Measurements from ENCODE around the gene DOCK6.
"Not testable (repeated sequence)": the region's sequence is repeated elsewhere in the genome, so short reads cannot be mapped to it uniquely, and the experiment has no call there.

The DOCK6 gene

DNA sequence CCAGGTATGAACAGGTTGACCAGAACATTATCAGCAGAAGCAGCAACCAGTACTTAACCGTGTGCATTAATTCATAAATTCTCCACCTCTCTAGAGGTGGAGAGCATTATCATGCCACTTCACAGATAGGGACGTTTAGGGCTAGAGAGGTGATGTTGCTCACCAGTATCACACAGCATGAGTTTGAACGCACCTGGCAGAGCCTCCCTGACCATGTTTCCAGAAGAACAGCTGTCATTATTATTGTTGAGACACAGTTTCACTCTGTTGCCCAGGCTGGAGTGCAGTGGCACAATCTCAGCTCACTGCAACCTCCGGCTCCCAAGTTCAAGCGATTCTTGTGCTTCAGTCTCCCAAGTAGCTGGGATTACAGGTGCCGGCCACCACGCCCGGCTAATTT, 71.8 kb downstream of the DOCK6 start:
- no peak for TF ChIP-seq PPARA (CRISPR knock-in tag; IDR thresholded peaks at IDR 0.05; ENCODE audit: borderline replicate concordance)
- TF ChIP-seq, protein P1, sequence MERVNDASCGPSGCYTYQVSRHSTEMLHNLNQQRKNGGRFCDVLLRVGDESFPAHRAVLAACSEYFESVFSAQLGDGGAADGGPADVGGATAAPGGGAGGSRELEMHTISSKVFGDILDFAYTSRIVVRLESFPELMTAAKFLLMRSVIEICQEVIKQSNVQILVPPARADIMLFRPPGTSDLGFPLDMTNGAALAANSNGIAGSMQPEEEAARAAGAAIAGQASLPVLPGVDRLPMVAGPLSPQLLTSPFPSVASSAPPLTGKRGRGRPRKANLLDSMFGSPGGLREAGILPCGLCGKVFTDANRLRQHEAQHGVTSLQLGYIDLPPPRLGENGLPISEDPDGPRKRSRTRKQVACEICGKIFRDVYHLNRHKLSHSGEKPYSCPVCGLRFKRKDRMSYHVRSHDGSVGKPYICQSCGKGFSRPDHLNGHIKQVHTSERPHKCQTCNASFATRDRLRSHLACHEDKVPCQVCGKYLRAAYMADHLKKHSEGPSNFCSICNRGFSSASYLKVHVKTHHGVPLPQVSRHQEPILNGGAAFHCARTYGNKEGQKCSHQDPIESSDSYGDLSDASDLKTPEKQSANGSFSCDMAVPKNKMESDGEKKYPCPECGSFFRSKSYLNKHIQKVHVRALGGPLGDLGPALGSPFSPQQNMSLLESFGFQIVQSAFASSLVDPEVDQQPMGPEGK (CRISPR knock-in tag; IDR thresholded peaks at IDR 0.05; ENCODE audit: borderline replicate concordance) = no peak
- TF ChIP-seq, protein P2, sequence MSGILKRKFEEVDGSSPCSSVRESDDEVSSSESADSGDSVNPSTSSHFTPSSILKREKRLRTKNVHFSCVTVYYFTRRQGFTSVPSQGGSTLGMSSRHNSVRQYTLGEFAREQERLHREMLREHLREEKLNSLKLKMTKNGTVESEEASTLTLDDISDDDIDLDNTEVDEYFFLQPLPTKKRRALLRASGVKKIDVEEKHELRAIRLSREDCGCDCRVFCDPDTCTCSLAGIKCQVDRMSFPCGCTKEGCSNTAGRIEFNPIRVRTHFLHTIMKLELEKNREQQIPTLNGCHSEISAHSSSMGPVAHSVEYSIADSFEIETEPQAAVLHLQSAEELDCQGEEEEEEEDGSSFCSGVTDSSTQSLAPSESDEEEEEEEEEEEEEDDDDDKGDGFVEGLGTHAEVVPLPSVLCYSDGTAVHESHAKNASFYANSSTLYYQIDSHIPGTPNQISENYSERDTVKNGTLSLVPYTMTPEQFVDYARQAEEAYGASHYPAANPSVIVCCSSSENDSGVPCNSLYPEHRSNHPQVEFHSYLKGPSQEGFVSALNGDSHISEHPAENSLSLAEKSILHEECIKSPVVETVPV (CRISPR knock-in tag; IDR thresholded peaks at IDR 0.05) = no peak
- TF ChIP-seq ZNF565 (CRISPR knock-in tag; conservative IDR thresholded peaks at IDR 0.05; ENCODE audit: low read depth) = no peak
- TF ChIP-seq ZFP30 (CRISPR knock-in tag; IDR thresholded peaks at IDR 0.05) = no peak
- no peak for TF ChIP-seq RARB (CRISPR knock-in tag; IDR thresholded peaks at IDR 0.05)
- no peak for TF ChIP-seq SNAI2 (CRISPR knock-in tag; IDR thresholded peaks at IDR 0.05)
- TF ChIP-seq, protein P3, sequence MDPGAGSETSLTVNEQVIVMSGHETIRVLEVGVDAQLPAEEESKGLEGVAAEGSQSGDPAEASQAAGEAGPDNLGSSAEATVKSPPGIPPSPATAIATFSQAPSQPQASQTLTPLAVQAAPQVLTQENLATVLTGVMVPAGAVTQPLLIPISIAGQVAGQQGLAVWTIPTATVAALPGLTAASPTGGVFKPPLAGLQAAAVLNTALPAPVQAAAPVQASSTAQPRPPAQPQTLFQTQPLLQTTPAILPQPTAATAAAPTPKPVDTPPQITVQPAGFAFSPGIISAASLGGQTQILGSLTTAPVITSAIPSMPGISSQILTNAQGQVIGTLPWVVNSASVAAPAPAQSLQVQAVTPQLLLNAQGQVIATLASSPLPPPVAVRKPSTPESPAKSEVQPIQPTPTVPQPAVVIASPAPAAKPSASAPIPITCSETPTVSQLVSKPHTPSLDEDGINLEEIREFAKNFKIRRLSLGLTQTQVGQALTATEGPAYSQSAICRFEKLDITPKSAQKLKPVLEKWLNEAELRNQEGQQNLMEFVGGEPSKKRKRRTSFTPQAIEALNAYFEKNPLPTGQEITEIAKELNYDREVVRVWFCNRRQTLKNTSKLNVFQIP (CRISPR knock-in tag; IDR thresholded peaks at IDR 0.05; ENCODE audit: borderline replicate concordance, low read depth) = no peak
- no peak for TF ChIP-seq OSR1 (CRISPR knock-in tag; IDR thresholded peaks at IDR 0.05)
- TF ChIP-seq ISL1 (CRISPR knock-in tag; IDR thresholded peaks at IDR 0.05) = no peak
- no peak for TF ChIP-seq BACH2 (CRISPR knock-in tag; IDR thresholded peaks at IDR 0.05; ENCODE audit: borderline replicate concordance)
- TF ChIP-seq ESRRG (CRISPR knock-in tag; IDR thresholded peaks at IDR 0.05) = no peak
- no peak for TF ChIP-seq TOX (CRISPR knock-in tag; IDR thresholded peaks at IDR 0.05; ENCODE audit: borderline replicate concordance)
- TF ChIP-seq ARNTL (CRISPR knock-in tag; IDR thresholded peaks at IDR 0.05; ENCODE audit: borderline replicate concordance, low read depth) = no peak
- no peak for TF ChIP-seq ZFP3 (CRISPR knock-in tag; IDR thresholded peaks at IDR 0.05)
- TF ChIP-seq GLIS3 (CRISPR knock-in tag; IDR thresholded peaks at IDR 0.05) = no peak
- no peak for TF ChIP-seq ZC3H10 (CRISPR knock-in tag; IDR thresholded peaks at IDR 0.05)
- TF ChIP-seq ZNF8 (CRISPR knock-in tag; IDR thresholded peaks at IDR 0.05) = no peak
- no peak for ATAC-seq

DNA sequence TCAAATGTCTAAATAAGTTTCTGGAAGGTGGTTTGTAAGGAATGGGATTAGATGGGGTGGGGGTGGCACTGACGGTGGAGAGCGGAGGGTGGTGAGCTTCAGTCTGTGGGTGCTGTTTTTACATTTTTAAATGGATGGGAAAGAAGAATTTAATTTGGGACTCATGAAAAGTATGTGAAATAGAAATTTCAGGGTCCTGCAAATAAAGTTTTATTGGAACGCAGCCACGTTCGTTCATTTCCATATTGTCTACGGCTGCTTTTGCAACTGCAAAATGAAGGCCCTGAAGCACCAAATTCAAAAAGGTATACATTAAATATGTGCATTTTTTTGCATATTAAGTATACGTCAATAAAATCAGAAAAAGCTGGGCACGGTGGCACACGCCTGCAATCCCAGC, 74.9 kb downstream of the DOCK6 start:
- TF ChIP-seq ISL1 (CRISPR knock-in tag; IDR thresholded peaks at IDR 0.05) = no peak
- ATAC-seq = no peak

DNA sequence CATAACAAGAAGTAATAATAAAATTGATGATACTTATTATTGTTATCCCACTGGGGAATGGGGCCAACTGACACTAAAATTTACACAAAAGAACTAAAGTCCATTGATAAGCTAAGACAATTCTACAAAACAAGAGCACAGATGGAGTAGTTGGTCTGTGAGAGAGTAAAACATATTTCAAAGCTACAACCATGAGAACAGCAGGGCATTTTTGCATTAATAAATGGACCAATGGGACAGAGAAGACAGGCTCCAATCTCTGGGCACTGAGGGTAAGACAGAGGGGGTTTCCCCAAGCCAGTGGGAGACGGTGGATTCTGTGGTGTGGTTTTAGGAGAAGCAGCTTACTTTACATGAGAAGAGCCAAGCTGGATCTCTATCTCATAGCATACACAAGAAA, 79.3 kb downstream of the DOCK6 start:
- ATAC-seq = no peak
- TF ChIP-seq ARNTL (CRISPR knock-in tag; IDR thresholded peaks at IDR 0.05; ENCODE audit: borderline replicate concordance, low read depth) = no peak
- no peak for TF ChIP-seq TOX (CRISPR knock-in tag; IDR thresholded peaks at IDR 0.05; ENCODE audit: borderline replicate concordance)
- TF ChIP-seq ZNF70 (CRISPR knock-in tag; IDR thresholded peaks at IDR 0.05) = no peak

DNA sequence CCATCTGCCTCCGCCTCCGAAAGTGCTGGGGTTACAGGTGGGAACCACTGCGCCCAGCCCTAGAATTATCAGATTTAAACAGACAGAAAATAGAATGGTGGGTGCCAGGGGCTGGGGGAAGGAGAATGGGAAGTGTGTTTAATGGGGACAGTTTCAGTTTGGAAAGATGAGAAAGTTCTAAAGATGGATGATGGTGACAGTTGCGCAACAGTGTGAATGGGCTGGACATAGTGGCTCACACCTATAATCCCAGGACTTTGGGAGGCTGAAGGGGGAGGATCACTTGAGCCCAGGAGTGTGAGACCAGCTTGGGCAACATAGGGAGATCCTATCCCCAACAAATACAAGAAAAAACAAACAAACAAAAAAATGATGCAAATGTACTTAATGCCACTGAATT, 80.8 kb downstream of the DOCK6 start:
- no peak for ATAC-seq

DNA sequence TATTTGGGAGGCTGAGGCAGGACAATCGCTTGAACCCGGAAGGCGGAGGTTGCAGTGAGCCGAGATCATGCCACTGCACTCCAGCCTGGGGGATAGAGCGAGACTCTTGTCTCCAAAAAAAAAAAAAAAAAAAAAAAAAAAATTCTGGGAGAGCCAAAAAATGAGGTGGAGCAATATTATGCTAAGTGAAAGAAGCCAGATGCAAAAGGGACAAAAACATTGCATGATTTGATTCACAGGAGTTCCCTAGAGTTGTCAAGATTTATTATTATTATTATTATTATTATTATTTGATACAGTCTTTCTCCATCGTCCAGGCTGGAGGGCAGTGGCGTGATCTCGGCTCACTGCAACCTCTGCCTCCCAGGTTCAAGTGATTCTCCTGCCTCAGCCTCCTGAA, 81.3 kb downstream of the DOCK6 start:
- ATAC-seq = not testable (repeated sequence)

More for the DNA sequence above, 80.8 kb downstream of the DOCK6 start:
- TF ChIP-seq ISL1 (CRISPR knock-in tag; IDR thresholded peaks at IDR 0.05) (no peak), OSR1 (CRISPR knock-in tag; IDR thresholded peaks at IDR 0.05) (no peak), BACH2 (CRISPR knock-in tag; IDR thresholded peaks at IDR 0.05; ENCODE audit: borderline replicate concordance) (no peak), ZNF8 (CRISPR knock-in tag; IDR thresholded peaks at IDR 0.05) (no peak), ZNF70 (CRISPR knock-in tag; IDR thresholded peaks at IDR 0.05) (no peak)
- TF ChIP-seq, protein P2 (CRISPR knock-in tag; IDR thresholded peaks at IDR 0.05) = no peak

DNA sequence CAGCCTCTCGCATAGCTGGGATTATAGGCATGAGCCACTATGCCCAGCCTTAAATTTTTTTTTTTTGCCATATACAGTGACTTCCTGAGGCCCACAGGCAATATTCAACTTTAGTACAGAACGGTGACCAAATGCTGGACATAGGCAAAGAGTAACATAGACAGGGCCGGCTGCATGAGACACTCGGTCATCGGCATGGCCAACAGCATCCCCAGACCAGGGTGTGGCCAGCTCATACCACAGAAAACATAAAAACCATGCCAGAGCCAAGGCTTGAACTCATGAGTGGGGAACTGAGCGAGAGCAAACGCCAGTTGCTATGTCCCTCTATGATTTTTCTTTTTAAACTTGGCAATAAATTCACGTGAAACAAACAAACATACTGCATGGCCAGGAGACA, 82.0 kb downstream of the DOCK6 start:
- ATAC-seq = no peak
- TF ChIP-seq ISL1 (CRISPR knock-in tag; IDR thresholded peaks at IDR 0.05) = no peak
- TF ChIP-seq TCF4 (CRISPR knock-in tag; IDR thresholded peaks at IDR 0.05; ENCODE audit: borderline replicate concordance) = no peak
- no peak for TF ChIP-seq ZFP30 (CRISPR knock-in tag; IDR thresholded peaks at IDR 0.05)
- TF ChIP-seq, protein P2 (CRISPR knock-in tag; IDR thresholded peaks at IDR 0.05) = no peak
- TF ChIP-seq ZNF70 (CRISPR knock-in tag; IDR thresholded peaks at IDR 0.05) = no peak
- no peak for TF ChIP-seq PPARA (CRISPR knock-in tag; IDR thresholded peaks at IDR 0.05; ENCODE audit: borderline replicate concordance)
- TF ChIP-seq ARNTL (CRISPR knock-in tag; IDR thresholded peaks at IDR 0.05; ENCODE audit: borderline replicate concordance, low read depth) = no peak
- TF ChIP-seq, protein P3 (CRISPR knock-in tag; IDR thresholded peaks at IDR 0.05; ENCODE audit: borderline replicate concordance, low read depth) = no peak
- no peak for TF ChIP-seq GLIS3 (CRISPR knock-in tag; IDR thresholded peaks at IDR 0.05)
- no peak for TF ChIP-seq ZNF8 (CRISPR knock-in tag; IDR thresholded peaks at IDR 0.05)
- TF ChIP-seq, protein P4, sequence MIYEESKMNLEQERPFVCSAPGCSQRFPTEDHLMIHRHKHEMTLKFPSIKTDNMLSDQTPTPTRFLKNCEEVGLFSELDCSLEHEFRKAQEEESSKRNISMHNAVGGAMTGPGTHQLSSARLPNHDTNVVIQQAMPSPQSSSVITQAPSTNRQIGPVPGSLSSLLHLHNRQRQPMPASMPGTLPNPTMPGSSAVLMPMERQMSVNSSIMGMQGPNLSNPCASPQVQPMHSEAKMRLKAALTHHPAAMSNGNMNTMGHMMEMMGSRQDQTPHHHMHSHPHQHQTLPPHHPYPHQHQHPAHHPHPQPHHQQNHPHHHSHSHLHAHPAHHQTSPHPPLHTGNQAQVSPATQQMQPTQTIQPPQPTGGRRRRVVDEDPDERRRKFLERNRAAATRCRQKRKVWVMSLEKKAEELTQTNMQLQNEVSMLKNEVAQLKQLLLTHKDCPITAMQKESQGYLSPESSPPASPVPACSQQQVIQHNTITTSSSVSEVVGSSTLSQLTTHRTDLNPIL (CRISPR knock-in tag; IDR thresholded peaks at IDR 0.05; ENCODE audit: low read depth) = no peak

Data from SK-N-SH treated with all-trans-retinoic acid at 6 μM for 48 hours (cell line).